Stomach (tissue), 9 donors: Measurements from ENCODE around the gene TNS1. TPM values are rescaled to one million over a fixed set of nuclear protein-coding genes. Genes with fewer than 3 reads are reported as not detected.

Experiments
- DNase-seq, 2 donors: peaks; one replicate each; pipeline versions ENCODE4 v3.0.0 to v3.0.0-alpha.2; 2013 to 2019
- H3K27ac ChIP-seq, 5 donors: fragments of 200-600 bp in 4 of 5; sonication (generic) in 4 of 5; one replicate each; pipeline ENCODE4 v1.5.1; 2013 to 2019; ENCODE audit warnings: mild to moderate bottlenecking in 1 of 5, moderate library complexity in 1 of 5
- H3K27me3 ChIP-seq, 3 donors: fragments of 200-600 bp; sonication (generic); one replicate each; pipeline ENCODE4 v1.5.1; 2017 to 2019; ENCODE audit warnings: mixed run types in 1 of 3
- H3K36me3 ChIP-seq, 4 donors: fragments of 200-600 bp; sonication (generic); 1 replicate in 3 of 4; 2 replicates in 1 of 4; pipeline ENCODE4 v1.5.1; 2016 to 2019
- H3K4me1 ChIP-seq, 4 donors: fragments of 200-600 bp; sonication (generic); one replicate each; pipeline ENCODE4 v1.5.1; 2016 to 2019
- H3K4me3 ChIP-seq, 4 donors: fragments of 200-600 bp; sonication (generic) in 3 of 4; one replicate each; pipeline ENCODE4 v1.5.1; 2016 to 2019; ENCODE audit warnings: mild to moderate bottlenecking in 1 of 4
- H3K9me3 ChIP-seq, 4 donors: fragments of 200-600 bp; sonication (generic); one replicate each; pipeline ENCODE4 v1.5.1; 2016 to 2019
- CTCF ChIP-seq, 7 experiments: fragments of 450-650 bp in 4 of 7; fragments of 200-600 bp in 3 of 7; sonication (generic) in 3 of 7; IDR thresholded peaks; one replicate each; pipeline ENCODE4 v1.5.1; 2016 to 2019; ENCODE audit warnings: antibody characterized with exemption in 7 of 7, control low read depth in 2 of 7, mild to moderate bottlenecking in 1 of 7
- EP300 ChIP-seq: sonication (generic); formaldehyde crosslinking; IDR thresholded peaks from one replicate; pipeline ENCODE4 v1.6.1; 2017; ENCODE audit warnings: antibody characterized with exemption
- POLR2A ChIP-seq, 4 donors: fragments of 450-650 bp; IDR thresholded peaks; one replicate each; pipeline ENCODE4 v1.6.1; 2016; ENCODE audit warnings: antibody characterized with exemption in 4 of 4, control low read depth in 2 of 4, mild to moderate bottlenecking in 1 of 4, moderate library complexity in 1 of 4
- POLR2AphosphoS5 ChIP-seq, 3 donors: sonication (generic); formaldehyde crosslinking; IDR thresholded peaks; one replicate each; pipeline ENCODE4 v1.6.1; 2016; ENCODE audit warnings: antibody characterized with exemption in 3 of 3
- WGBS, 5 donors: extraction: QIAGEN DNeasy Blood & Tissue Kit in 3 of 5; methylation state at CpG; one replicate each; pipeline versions ENCODE4 v1.1.5 to v1.1.7; 2013 to 2018; 5-methylcytosine and 5-hydroxymethylcytosine counted together
- intact Hi-C: fragments of 100-400 bp; cut with DNase I; formaldehyde crosslinking; loops from one replicate; pipeline ENCODE4 v1.15.1; 2023; ENCODE audit warnings: low total_unique reads
- polyA plus RNA-seq, 3 donors: library from polyadenylated mRNA; stranded (reverse); fragments of 200-250 nt; gene quantifications; one replicate each; pipeline ENCODE4 v1.2.3, GENCODE V29; 2013
- total RNA-seq, 5 donors: library from RNA; depleted of rRNA; stranded (reverse); fragments of >200 nt; gene quantifications; one replicate each; pipeline versions ENCODE4 v1.1.0 to v1.2.3, GENCODE V29; 2014 to 2016
- donor health status: healthy with polysubstance abuse.
- donor health status: Bipolar disorder and iron deficiency.
- donor health status: healthy.

Gene TNS1
- total and polyA plus RNA-seq, 8 donors = 18.5 to 682 (median 160) TPM

- 79 to 82% (median 79%) methylated on average over 15 to 20 of the region's 20 CpGs for WGBS, 5 donors
- intact Hi-C loops = no loop called here
- no peak for TF ChIP-seq CTCF (IDR thresholded peaks at IDR 0.05)
- TF ChIP-seq POLR2AphosphoS5 (IDR thresholded peaks at IDR 0.05) = no peak
- TF ChIP-seq EP300 = no peak
- no peak for TF ChIP-seq POLR2A (IDR thresholded peaks at IDR 0.05)
- Histone ChIP-seq H3K27me3 (no peaks in the 10 kb centered on the region), H3K9me3 (no peaks in the 10 kb centered on the region), H3K27ac (peak overlapping the region; percentile 22 to 81 (median 68)), H3K36me3 (peaks cover 59 to 91% (median 69%) of the 10 kb centered on the region in 4 donors), H3K4me3 (peak overlapping the region in 3 of 4 donors; percentile 6 to 18 (median 16)), H3K4me1 (peaks cover 27 to 97% (median 56%) of the 10 kb centered on the region in 4 donors)
- no peak for DNase-seq
Measured at GRCh38 chr2:217857624-217858506, 144.9 kb downstream of the TNS1 start.

GRCh38 chr2:217856871-217857270, 145.9 kb downstream of the TNS1 start:
- Histone ChIP-seq H3K27me3 (no peaks in the 10 kb centered on the region), H3K4me3 (peak overlapping the region in 1 of 4 donors; percentile 18), H3K4me1 (peaks cover 31 to 98% (median 63%) of the 10 kb centered on the region in 4 donors), H3K36me3 (peaks cover 50 to 89% (median 59%) of the 10 kb centered on the region in 4 donors), H3K27ac (peak overlapping the region; percentile 18 to 81 (median 68)), H3K9me3 (no peaks in the 10 kb centered on the region)
- DNase-seq = no peak
- 43 to 60% (median 51%) methylated on average over 4 of the region's 4 CpGs for WGBS, 5 donors
- TF ChIP-seq CTCF (IDR thresholded peaks at IDR 0.05) (no peak), POLR2AphosphoS5 (IDR thresholded peaks at IDR 0.05) (no peak), POLR2A (IDR thresholded peaks at IDR 0.05) (no peak), EP300 (no peak)
- intact Hi-C loops = no loop called here

- 70 to 91% (median 79%) methylated on average over 3 to 6 of the region's 6 CpGs for WGBS, 5 donors
- H3K4me3 ChIP-seq = no peak overlapping the region
- DNase-seq = no peak
- H3K27ac ChIP-seq = peak overlapping the region in 3 of 5 donors; percentile 68 to 81 (median 81)
- no peaks in the 10 kb centered on the region for H3K27me3 ChIP-seq
- intact Hi-C loops = no loop called here
- H3K4me1 ChIP-seq = peaks cover 38 to 98% (median 67%) of the 10 kb centered on the region in 4 donors
- no peak for TF ChIP-seq POLR2A (IDR thresholded peaks at IDR 0.05)
- no peaks in the 10 kb centered on the region for H3K9me3 ChIP-seq
- peaks cover 43 to 82% (median 52%) of the 10 kb centered on the region in 4 donors for H3K36me3 ChIP-seq
Measured at GRCh38 chr2:217856159-217856558, 146.6 kb downstream of the TNS1 start.

- Histone ChIP-seq H3K36me3 (peaks cover 37 to 73% (median 45%) of the 10 kb centered on the region in 4 donors), H3K9me3 (no peaks in the 10 kb centered on the region), H3K27ac (peak overlapping the region in 2 of 5 donors; percentile 31 to 81), H3K4me3 (no peak overlapping the region), H3K27me3 (no peaks in the 10 kb centered on the region), H3K4me1 (peaks cover 49 to 98% (median 72%) of the 10 kb centered on the region in 4 donors)
- TF ChIP-seq CTCF (IDR thresholded peaks at IDR 0.05) (no peak), POLR2AphosphoS5 (IDR thresholded peaks at IDR 0.05) (no peak), EP300 (no peak), POLR2A (IDR thresholded peaks at IDR 0.05) (no peak)
- intact Hi-C loops = no loop called here
- 86 to 93% (median 89%) methylated on average over 7 of the region's 7 CpGs for WGBS, 5 donors
- DNase-seq = no peak
Measured at GRCh38 chr2:217854684-217855420, 147.9 kb downstream of the TNS1 start.
